ENCODE measurements around the gene SHC3.

Gene SHC3

DNA sequence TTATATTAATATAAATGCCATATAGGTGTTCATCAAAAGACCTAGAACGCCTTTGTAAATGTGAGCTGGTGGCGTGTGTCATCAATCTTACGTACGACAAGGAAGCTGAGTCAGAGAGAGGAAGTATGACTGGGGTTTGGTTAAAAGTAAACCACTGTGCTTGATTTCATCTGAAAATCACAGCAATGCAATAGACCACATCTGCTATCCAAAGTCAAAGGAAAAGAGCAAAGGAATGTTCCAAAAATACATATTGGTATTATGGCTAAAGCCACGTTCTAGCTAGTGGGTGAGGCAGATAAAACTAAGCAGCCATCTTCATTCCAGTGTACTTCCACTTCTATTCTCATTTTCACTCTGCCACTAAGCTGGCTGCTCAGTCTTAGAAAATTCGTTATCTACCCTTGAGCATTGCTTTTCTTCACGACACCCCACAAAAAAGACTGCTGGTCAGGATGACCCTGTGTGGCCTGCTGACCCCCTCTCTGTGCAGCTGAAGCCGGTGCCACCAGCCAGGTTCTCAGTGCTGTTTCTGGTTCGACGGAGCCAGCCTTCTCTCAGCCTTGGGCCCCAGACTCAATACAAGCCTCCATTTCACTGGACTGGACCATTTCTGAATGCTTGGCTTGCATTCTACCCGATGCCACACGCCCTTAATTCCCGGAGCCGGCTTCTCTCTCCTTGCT lies 23.8 kb downstream of the SHC3 start:
- DNase-seq, result no peak
- TF ChIP-seq POLR2A (IDR thresholded peaks at IDR 0.05; ENCODE audit: low read length), result no peak
- no peak for TF ChIP-seq GATA1 (IDR thresholded peaks at IDR 0.05; ENCODE audit: low read depth, low read length)

DNA sequence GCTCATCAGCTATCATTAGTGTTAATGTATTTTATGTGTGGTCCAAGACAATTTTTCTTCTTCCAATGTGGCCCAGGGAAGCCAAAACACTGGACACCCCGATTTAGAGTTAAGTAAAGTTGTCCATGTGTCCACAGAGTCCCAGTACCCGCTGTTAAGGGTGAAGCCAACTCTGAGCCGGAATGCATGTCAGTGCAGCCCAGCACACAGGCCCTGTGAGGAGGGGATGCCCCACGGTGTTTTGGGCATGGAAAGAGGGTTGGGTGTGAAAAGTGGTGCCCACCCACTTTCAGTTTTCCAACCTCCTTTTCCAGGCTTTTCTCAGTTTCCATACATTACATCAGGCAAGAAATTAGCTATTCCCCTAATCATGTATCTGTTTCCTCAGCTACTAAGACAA lies 24.4 kb downstream of the SHC3 start:
- no peak for DNase-seq
- TF ChIP-seq POLR2A (IDR thresholded peaks at IDR 0.05; ENCODE audit: low read length) (no peak), GATA1 (IDR thresholded peaks at IDR 0.05; ENCODE audit: low read depth, low read length) (no peak)

DNA sequence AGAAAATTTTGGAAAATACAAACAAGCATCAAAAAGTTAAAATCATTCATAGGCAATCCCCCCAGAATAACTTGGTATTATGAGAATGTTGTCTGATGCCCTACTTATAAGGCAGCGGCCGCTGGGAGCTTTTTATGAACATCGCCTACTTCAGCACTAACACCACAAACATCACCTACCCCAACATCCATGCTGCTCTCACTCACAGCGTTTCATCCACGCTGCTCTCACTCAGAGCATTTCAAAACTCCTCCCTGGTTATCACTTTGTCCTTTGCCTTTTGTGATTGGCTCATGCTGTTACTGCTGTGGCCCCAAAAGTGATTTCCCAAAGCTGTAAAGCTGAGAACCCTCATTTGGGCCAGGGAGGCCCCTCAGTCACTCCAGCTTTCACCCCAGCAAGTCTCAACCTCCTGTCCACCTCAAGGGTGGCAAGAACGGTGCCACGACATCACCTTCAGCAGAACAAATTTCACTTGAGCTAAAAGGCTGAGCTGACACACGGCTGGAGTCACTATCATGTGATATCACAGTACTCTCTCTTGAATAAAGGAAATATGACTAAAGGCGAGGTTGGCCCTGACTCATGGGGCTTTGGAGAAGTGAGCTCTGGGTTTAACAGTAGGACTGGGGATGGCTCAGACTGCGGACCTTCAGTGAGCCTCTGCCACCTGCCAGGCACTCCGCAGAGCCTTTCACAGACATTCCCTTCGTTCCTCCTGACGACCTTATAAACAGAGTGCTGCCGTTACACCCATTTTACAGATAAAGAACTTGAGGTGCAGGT lies 25.2 kb downstream of the SHC3 start:
- no peak for DNase-seq
- no peak for TF ChIP-seq GATA1 (IDR thresholded peaks at IDR 0.05; ENCODE audit: low read depth, low read length)
- TF ChIP-seq POLR2A (IDR thresholded peaks at IDR 0.05; ENCODE audit: low read length), result no peak

DNA sequence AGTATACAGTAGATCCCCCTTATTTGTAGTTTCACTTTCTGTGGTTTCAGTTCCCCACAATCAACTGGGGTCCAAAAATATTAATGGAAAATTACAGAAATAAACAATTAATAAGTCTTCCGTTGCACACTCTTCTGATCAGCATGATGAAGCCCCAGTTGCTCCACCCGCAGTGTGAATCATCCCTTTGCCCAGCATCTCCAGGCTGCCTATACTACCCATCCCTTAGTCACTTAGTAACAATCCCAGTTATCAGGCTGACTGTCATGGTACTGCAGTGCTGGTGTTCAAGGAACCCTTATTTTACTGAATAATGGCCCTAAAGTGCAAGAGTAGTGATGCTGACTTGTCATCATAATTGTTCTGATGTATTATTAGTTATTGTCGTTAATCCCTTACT lies 28.9 kb downstream of the SHC3 start:
- DNase-seq, result no peak
- TF ChIP-seq POLR2A (IDR thresholded peaks at IDR 0.05; ENCODE audit: low read length) (no peak), GATA1 (IDR thresholded peaks at IDR 0.05; ENCODE audit: low read depth, low read length) (no peak)

DNA sequence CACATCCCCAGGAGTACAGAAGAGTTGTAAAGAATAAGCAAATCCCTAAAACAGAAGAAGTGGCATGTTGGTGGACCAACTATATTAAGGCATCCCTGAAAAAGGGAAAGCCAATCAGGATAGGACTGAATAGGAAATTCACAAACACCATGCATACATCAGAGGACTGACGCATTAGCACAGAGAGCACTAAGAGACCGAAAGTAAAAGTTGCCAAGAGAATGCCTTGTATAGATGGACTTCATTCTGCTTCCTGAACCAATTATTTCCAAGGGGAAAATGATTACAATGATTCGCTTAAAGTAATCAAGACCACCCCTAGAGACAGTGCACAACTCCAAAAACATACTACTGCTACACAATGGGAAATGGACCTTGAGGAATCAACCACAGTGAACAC lies 33.5 kb downstream of the SHC3 start:
- no peak for DNase-seq

DNA sequence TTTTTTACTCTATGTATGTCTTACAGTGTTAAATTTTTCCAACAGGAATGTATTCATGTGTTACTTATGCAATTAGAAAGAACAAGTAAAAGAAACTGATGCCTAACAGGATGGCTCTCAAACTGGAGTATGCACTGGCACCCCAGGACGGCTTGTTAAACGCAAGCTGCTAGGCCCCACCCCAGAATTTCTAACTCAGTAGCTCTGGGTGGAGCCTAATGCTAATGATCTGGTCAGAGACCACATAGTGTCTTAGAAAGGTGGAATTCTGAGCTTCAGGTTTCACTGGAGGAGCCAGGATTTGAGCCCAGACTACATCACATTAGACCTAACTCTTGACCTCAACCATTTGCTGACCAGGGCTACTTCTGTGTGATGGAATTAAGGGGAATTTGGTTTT lies 34.4 kb downstream of the SHC3 start:
- TF ChIP-seq POLR2A (IDR thresholded peaks at IDR 0.05; ENCODE audit: low read length) (no peak), GATA1 (IDR thresholded peaks at IDR 0.05; ENCODE audit: low read depth, low read length) (no peak)
- DNase-seq, result no peak

More for the DNA sequence above, 33.5 kb downstream of the SHC3 start:
- no peak for TF ChIP-seq POLR2A (IDR thresholded peaks at IDR 0.05; ENCODE audit: low read length)

DNA sequence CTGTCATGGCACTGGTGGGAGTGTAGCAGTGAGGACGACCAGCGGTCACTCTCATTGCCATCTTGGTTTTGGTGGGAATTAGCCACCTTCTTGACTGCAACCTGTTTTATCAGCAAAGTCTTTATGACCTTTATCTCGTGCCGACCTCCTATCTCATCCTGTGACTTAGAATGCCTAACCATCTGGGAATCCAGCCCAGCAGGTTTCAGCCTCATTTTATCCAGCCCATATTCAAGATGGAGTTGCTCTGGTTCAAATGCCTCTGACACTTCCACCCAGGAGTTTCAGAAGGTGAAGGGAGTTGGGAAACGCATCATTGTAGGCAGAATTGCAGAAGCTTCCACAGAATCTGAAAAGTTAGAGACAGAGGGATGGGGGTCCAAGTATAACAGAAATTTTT lies 35.4 kb downstream of the SHC3 start:
- no peak for DNase-seq
- TF ChIP-seq POLR2A (IDR thresholded peaks at IDR 0.05; ENCODE audit: low read length) (no peak), GATA1 (IDR thresholded peaks at IDR 0.05; ENCODE audit: low read depth, low read length) (no peak)

DNA sequence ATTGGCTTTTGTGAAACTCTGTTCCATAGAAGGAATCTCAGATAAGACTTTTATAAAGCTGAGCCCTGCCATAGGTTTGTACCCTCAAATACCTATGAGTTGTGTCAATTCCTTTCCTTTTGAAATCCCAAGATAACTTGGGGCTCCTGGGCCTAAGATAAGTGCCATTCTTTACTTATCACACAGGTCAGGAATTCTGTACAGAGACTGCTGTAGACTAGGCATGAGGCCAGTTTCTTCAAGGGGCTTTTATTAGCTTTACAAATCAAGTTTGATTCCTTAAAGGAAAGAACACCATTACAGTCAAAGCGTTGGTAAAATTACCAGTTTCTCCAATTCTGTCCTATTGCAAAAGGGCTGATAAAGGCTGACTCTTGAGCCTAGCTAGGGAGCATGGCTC lies 39.2 kb downstream of the SHC3 start:
- DNase-seq, result no peak
- TF ChIP-seq POLR2A (IDR thresholded peaks at IDR 0.05; ENCODE audit: low read length), result no peak
- no peak for TF ChIP-seq GATA1 (IDR thresholded peaks at IDR 0.05; ENCODE audit: low read depth, low read length)

DNA sequence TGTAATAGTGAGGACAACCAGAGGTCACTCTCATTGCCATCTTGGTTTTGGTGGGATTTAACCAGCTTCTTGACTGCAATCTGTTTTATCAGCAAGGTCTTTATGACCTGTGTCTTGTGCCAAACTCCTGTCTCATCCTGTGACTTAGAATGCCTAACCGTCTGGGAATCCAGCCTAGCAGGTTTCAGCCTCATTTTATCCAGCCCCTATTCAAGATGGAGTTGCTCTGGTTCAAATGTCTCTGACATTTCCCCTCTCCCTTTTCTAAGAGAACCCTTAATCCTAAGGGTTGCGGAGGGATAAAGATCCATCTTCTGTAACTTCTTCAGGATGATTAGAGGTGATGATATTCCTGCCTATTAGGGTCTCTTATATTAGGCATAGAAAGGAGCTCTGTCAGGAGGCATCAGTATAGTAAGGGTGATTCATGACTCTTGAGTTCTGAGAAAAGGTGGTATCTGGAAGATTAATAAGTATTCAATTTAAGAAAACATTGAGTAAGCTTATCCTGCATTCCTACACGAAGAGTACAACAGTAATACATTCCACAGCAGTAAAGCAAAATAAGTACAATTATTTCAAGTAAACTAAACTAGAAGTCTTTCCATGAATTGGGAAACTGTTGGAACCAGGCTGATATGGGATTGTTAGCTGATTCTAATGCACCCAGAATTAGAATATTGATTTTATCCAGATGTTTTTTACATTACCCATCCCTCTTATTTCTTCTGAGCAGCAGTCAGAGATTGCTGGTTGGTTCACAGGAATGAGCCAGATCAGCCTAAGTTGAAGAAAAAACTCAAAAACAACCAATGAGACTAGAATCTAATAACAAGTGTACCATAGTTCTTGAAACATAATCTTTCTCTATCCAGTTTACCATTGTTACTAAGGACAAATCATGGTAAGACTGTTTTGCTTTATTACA lies 39.9 kb downstream of the SHC3 start:
- TF ChIP-seq POLR2A (IDR thresholded peaks at IDR 0.05; ENCODE audit: low read length) (no peak), GATA1 (IDR thresholded peaks at IDR 0.05; ENCODE audit: low read depth, low read length) (no peak)
- no peak for DNase-seq

DNA sequence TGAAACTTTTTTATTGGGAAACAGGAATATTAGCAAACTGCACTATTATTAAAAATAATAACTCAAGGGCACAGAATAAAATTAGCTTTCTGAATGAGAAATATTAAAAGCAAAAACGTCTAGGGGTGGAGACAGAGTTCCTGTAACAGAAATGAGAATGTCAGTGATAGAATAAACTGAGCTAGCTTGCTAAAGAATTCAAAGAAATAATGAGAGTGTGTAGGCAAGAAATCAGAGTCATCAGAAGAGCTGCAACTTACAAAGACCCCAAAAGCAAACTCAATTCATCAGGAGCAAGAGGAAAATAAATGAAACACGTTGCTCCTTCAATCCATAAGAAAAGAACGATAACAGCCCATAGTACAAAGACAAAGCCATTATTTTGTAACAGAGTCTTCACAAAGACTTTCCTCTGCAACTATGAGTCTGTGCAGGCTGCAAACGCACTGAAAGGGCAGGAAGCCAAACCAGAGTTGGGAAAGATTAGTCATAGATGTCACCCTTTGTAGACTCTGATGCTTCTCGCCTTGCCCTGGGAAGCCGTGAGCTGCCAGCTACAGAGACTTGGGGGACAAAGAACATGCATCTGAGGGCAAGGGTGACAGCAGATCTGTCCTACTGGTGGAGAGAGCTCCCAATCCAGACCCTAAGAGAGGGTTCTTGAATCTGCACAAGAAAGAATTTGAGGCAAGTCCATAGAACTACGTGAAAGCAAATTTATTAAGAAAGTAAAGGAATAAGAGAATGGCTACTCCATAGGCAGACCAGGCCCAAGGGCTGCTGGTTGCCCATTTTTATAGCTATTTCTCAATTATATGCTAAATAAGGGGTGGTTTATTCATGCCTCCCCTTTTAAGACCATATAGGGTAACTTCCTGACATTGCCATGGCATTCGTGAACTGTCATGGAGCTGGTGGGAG lies 40.8 kb downstream of the SHC3 start:
- DNase-seq, result no peak
- TF ChIP-seq POLR2A (IDR thresholded peaks at IDR 0.05; ENCODE audit: low read length) (no peak), GATA1 (IDR thresholded peaks at IDR 0.05; ENCODE audit: low read depth, low read length) (no peak)

DNA sequence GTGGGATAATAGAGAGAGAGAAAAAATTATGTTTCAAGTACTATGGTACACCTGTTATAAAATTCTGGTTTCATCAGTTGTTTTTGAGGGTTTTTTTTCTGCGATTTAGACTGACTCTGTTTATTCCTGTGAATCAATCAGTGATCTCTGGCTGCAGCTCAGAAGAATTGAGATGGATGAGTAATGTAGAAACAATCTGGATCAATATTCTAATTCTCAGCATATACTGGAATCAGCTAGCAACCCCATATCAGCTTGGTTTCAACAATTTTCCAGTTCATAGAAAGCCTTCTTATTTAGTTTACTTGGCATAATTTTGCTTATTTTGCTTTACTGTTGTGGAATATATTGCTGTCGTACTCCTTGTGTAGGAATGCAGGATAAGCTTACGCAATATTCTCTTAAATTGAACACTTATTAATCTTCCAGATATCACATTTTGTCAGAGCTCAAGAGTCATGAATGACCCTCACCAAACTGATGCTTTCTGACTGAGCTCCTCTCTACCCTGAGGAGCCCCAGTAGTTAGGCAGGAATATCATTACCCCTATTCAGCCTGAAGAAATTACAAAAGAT lies 42.9 kb downstream of the SHC3 start:
- DNase-seq, result no peak
- TF ChIP-seq POLR2A (IDR thresholded peaks at IDR 0.05; ENCODE audit: low read length), result no peak
- no peak for TF ChIP-seq GATA1 (IDR thresholded peaks at IDR 0.05; ENCODE audit: low read depth, low read length)

DNA sequence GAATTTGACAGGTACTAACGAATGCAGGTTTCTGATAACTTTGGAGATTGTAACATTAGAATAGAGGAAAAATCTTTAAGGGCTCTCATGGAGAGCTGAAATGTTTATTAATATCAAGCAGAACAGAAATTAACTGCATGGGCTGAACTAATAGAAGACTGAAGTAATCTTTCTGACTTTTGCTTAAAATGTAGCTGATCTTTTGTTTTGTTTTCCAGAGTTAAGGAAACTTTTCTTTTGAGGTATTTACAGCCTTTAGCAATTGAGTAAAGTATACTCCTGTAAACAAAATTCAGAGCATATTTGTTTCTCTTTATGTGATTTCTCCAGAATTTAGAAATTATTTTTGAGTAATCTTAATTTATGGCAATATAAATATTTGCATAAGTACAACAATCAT lies 43.9 kb downstream of the SHC3 start:
- DNase-seq, result no peak
- TF ChIP-seq POLR2A (IDR thresholded peaks at IDR 0.05; ENCODE audit: low read length) (no peak), GATA1 (IDR thresholded peaks at IDR 0.05; ENCODE audit: low read depth, low read length) (no peak)

DNA sequence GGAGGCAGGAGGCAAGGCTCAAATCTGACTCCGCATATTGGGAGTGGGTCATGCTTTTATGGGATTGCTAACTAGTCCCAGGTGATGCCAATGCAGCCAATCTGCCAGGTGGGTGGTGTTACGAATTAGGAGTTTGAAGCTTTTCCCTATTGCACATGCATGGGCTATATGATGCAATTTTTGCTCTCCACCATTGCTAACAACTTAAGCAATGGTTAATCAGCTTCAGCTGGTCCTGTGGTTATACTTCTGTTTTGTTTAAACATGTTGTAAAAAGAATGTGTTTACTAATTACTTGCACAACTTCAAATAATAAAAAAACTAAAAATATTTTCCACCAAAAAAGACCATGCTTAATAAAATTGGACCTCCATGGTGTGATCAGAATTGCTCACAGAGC lies 55.7 kb downstream of the SHC3 start:
- TF ChIP-seq POLR2A (IDR thresholded peaks at IDR 0.05; ENCODE audit: low read length) (no peak), GATA1 (IDR thresholded peaks at IDR 0.05; ENCODE audit: low read depth, low read length) (no peak)
- no peak for DNase-seq

Data from erythroblast (primary cell).